Activated T-cell treated with anti-CD3 and anti-CD28 coated beads for 1 hour (primary cell): ENCODE measurements around the gene TNFSF13B.
"Not testable (repeated sequence)": the region's sequence is repeated elsewhere in the genome, so short reads cannot be mapped to it uniquely, and the experiment has no call there.

Experiments used
- DNase-seq: peaks from one replicate; pipeline ENCODE4 v3.0.0-alpha.2; 2020; ENCODE audit warnings: low read depth

Gene TNFSF13B

GRCh38 chr13:108281901-108282300 is 12.4 kb downstream of the TNFSF13B start:
- no peak for DNase-seq

- DNase-seq, result no peak
Observed at GRCh38 chr13:108283110-108283509, 13.6 kb downstream of the TNFSF13B start.

- DNase-seq, result no peak
Observed at GRCh38 chr13:108288741-108289140, 19.2 kb downstream of the TNFSF13B start.

DNA sequence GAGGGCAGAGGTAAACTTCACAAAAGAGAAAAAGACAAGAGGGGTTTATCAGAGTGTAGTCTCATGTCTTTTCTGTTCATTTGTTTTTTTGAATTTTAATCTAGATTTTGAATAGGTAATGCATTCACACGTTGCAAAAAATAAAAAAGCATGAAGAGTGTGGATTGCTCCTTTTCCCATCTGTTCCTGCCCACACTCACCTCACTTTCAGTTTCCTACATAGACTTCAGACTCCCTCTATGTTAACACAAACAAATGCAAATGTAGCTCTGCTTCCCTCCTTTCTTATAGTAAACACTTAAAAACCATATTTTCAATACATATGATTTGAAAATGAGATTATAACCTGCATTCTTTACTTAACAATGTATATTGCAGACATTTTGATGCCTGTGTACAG is 20.3 kb downstream of the TNFSF13B start:
- no peak for DNase-seq

GRCh38 chr13:108297114-108297513 is 27.6 kb downstream of the TNFSF13B start:
- DNase-seq, result no peak

DNA sequence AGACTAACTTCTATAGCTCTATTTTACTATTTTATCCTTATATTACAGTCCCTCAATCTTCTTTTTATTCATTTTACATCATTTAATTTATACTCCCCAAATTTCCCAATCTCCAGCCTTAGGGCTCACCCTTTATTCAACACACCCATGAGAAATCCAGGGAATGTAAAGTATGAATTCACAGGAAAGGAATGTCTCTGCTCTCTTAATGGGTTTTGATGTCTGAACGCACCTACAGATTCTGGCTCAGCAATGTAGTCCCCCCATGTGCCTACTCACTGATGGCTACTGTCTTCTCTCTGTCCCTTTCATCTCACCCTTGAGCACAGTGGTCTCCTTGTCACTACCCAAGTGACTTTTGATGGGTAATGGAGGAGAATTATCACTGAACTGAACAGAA is 32.8 kb downstream of the TNFSF13B start:
- no peak for DNase-seq

DNA sequence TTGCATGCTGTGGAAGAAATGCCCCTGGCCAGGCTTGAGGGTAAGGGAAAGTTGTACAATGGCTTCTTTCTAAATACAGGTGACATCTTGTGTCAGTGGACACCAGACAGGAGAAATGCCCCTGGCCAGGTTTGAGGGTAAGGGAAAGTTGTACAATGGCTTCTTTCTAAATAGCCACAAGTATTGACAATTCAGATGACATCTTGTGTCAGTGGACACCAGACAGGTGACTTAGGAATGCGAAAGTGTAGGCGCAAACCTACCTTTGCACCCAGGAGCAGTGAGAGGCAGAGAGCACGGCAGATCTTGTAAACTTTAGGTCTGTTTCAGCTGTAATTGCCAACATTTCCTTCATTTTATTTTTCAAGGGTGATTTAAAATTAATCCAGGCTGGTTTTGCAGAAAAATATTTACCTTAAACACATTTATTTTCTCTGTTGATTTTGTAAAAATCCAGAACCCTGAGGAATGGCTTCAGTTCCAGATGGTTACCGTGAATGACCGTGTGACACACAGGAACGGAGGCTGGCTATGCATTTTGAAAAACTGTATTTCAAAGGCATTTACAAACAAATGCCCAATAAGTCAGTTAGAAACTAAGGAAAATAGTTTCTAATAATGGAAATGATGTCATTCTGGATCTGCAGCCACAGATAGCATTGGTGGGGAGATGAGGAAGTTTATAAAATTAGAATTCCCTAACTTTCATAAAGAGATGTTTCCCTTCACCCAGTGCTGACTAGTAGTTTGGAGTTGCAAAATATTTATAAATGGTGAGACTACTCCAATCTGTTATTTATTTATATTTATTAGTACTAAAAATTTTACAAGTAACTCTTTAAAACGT is 34.9 kb downstream of the TNFSF13B start:
- DNase-seq, result no peak

DNA sequence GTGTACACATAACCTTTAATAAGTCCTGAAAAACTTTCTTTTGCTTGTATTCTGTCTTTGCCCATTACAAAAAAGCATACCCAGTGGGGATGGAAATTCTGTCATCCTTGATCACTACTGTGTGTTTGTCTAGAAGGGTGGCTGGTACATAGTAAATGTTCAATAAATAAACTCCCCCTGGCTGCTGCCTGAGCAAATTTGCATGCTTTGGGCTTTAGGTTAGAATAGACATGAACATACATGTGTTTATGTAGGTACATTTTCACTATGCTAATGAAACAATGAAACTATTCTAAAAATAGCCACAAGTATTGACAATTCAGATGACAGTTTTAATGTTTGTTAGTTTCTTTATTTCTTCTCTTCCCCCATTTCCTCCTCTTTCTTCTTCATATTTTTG is 36.1 kb downstream of the TNFSF13B start:
- DNase-seq, result no peak

- DNase-seq, result no peak
Observed at GRCh38 chr13:108306860-108307259, 37.3 kb downstream of the TNFSF13B start.

- not testable (repeated sequence) for DNase-seq
Observed at GRCh38 chr13:108311596-108311995, 42.1 kb downstream of the TNFSF13B start.

GRCh38 chr13:108313382-108313781 is 43.9 kb downstream of the TNFSF13B start:
- no peak for DNase-seq

DNA sequence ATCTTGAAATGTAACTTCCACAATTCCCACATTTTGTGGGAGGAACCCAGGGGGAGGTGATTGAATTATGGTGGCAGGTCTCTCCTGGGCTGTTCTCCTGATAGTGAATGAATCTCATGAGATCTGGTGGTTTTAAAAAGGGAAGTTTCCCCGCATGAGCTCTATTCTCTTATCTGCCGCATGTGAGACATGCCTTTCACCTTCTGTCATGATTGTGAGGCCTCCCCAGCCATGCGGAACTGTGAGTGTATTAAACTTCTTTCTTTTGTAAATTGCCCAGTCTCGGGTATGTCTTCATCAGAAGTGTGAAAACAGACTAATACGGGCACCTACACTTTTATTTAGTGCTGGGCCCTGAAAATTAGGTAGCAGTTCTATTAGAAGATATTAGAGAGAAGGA is 45.8 kb downstream of the TNFSF13B start:
- DNase-seq, result no peak

- DNase-seq, result no peak
Observed at GRCh38 chr13:108315991-108316390, 46.5 kb downstream of the TNFSF13B start.

DNA sequence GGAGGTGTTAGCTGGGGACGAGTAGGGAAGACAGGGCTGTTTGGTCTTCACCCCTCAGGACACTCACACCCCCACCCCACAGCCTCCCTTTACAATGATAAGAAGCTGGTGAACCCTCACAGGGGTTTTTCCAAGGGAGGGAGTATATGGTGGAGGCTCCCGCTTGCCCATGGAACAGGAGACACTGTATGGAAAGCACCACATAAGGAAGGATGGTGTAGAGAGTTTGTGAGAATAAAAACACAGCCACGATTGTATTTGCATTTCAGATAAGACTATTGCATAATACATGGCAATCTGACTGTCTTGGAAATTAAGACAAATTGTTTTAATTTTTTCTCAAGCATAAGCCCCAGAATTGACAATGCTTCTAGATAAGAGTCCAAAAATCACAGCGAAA is 46.9 kb downstream of the TNFSF13B start:
- no peak for DNase-seq

DNA sequence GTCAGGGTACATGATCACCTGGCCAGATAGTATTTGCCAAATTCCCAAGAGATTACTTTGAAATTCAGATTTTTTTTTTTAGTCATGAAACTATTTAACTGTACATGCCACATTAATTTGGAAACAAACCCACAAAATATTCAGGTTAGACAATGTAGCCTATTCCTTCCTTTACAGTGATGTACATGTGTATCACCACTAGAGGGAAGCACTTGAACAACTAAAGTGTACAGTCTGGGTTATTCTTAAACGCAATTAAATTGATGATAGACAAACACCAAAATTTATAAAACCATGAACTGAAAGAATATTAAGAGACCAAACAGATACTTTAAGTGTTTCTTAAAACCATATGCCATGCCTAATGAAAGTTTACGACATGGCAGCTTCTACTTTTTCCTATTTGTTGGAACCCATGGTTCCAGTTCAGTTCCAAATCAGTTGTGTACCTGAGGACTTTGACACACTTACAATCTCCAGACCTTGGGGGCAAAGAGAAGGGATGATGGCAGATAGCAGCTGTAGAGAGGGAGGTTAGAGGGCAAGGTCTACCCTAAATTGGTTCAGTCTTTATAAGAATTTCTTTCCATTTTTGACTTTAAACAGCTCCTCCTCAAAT is 52.8 kb downstream of the TNFSF13B start:
- no peak for DNase-seq

- DNase-seq, result no peak
Observed at GRCh38 chr13:108323031-108323430, 53.5 kb downstream of the TNFSF13B start.

GRCh38 chr13:108325863-108326262 is 56.3 kb downstream of the TNFSF13B start:
- DNase-seq, result no peak

DNA sequence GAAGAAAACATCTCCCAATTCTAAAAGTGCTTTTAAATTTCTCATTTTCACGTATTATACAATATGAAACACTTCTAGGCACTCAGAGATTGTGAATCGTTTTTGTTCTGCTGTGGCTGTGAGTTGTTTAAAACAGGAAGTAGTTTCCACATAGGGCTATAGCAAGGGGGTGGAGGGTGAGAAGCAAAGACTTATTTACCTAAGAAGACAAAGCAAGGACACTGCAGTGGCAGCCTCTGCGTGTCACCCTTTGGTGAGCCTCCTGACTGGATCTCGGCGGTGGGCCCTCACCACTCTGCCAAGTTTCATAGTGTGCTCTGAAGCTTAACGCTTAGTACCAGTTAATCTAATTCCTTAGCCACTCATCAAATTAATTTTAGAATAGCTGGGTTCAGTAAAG is 56.8 kb downstream of the TNFSF13B start:
- no peak for DNase-seq

DNA sequence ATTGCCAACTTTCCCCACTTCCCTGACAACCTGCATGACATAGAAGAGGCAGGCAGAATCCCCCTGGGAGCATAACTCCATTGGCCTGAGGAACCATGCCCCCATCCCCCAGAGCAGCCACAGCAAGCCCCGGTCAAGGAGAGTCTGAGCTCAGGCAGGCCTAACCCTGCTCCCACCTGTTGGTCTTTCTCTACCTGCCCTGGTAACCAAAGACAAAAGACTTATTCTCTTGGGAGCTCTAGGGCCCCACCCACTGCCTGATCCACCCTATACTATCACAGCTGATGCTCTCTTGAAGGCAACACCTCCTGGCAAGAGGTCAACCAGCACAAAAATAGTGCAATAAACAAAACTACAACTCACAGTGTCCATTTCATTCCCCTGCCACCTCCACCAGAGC is 59.3 kb downstream of the TNFSF13B start:
- DNase-seq, result no peak

- no peak for DNase-seq
Observed at GRCh38 chr13:108332791-108333190, 63.3 kb downstream of the TNFSF13B start.

DNA sequence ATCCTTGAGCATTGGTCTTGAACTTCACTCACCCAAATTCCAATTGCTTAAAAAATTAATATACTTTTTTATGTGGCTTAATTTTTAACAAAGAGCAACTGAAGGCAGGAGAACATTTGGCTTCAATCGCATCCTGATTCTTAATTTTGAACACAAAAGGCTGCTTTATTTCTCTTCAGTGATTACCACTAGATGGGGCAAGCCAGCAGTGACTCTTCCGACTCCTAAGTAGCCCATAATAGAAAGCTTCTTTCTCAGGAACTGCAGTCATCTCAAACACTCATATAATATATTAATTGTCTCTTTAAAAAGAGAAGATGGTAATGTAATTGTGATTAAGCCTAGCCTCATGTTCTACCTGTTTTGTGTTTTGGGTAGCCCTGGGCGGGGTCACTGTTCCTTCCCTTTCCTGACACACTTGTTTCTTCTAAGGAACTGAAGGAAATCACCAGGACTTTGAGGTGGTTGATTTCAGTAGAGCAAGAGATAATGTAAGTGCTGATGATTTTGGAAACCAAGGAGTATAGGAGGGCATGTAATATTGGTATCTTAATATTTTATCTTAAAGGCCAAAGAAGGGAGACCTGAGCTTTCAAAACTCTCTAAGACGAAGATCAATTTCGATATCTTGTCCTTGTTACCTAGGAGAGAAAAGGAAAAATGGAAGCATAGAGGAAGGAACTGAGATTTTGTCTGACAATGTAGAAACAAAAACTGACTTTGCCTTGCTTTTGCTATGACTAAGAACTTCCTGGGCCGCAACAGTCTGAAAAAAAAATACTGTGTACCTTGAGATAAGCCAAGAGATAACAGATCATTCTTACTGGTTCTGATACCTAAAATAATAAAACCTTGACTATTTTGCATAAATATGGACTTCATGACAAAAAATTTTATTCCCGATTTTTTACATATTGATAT is 73.1 kb downstream of the TNFSF13B start:
- no peak for DNase-seq

DNA sequence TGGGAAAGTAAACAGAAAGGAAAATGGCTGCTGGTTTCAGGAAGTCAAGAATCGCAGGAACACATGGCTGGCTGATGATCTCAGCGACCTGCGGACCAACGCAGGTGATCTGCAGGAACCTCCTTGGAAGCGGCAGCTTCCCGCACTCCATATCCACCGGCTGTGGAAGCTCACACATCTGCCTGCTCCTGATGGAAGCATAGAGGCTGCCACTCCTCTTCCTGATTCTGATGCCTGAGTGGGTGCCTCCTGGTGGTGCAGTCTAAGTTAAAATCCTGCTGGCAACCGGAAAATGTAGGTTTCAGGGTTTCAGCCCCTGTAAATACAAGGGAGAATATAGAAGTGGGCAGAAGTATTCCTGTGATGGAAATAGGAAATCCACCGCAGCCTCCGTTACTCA is 75.5 kb downstream of the TNFSF13B start:
- no peak for DNase-seq

DNA sequence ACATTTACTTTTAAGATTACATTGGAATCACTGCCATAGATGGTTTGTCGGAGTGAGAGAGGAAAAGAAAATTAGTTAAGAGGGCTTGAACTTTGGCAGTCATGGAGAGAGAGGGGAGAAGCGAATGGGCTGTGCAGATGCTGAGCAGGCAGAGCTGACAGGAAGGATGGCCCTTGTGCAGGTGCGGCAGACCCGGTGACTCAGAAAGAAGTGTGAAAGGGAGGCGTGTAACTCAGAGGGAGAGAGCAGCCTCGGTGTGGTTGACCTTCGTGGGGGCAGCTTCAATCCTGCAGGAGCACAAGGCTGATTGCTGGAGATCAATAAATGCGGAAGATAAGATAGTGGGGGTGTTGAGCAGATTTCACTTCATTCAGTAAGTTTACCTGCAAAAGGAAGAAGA is 76.9 kb downstream of the TNFSF13B start:
- no peak for DNase-seq
